ENCODE data around the gene UNC93A.
A peak's percentile ranks its signal among the peaks of the same experiment; 100 is the strongest.
"Not testable (repeated sequence)": the region's sequence is repeated elsewhere in the genome, so short reads cannot be mapped to it uniquely, and the experiment has no call there.

UNC93A gene

GRCh38 chr6:167290786-167291622 lies at the start of gene UNC93A:
Gene UNC93A (plus strand): TSS chr6:167291315. CDS start chr6:167291490, 175 bp downstream.
- DNase-seq, result no peak

GRCh38 chr6:167241321-167242134 lies 49.6 kb upstream of the UNC93A start:
- peak; percentile 89 for DNase-seq

- DNase-seq, result not testable (repeated sequence)
Measured at GRCh38 chr6:167242135-167242506, 49.0 kb upstream of the UNC93A start.

GRCh38 chr6:167242511-167243051 lies 48.5 kb upstream of the UNC93A start:
- peak; percentile 24 for DNase-seq

- DNase-seq, result peak; percentile 6
Measured at GRCh38 chr6:167244064-167244960, 46.8 kb upstream of the UNC93A start.

- no peak for DNase-seq
Measured at GRCh38 chr6:167244991-167245390, 46.1 kb upstream of the UNC93A start.

- DNase-seq, result no peak
Measured at GRCh38 chr6:167245591-167245990, 45.5 kb upstream of the UNC93A start.

- DNase-seq, result no peak
Measured at GRCh38 chr6:167247814-167248595, 43.1 kb upstream of the UNC93A start.

GRCh38 chr6:167248878-167249455 lies 42.1 kb upstream of the UNC93A start:
- DNase-seq, result not testable (repeated sequence)

GRCh38 chr6:167252271-167252670 lies 38.8 kb upstream of the UNC93A start:
- DNase-seq, result no peak

- no peak for DNase-seq
Measured at GRCh38 chr6:167255918-167256553, 35.1 kb upstream of the UNC93A start.

- DNase-seq, result no peak
Measured at GRCh38 chr6:167258646-167259045, 32.5 kb upstream of the UNC93A start.

GRCh38 chr6:167266057-167266829 lies 24.9 kb upstream of the UNC93A start:
- DNase-seq, result peak; percentile 46

GRCh38 chr6:167266830-167267555 lies 24.1 kb upstream of the UNC93A start:
- DNase-seq, result peak; percentile 75

GRCh38 chr6:167267556-167267898 lies 23.6 kb upstream of the UNC93A start:
- not testable (repeated sequence) for DNase-seq

GRCh38 chr6:167267921-167268401 lies 23.2 kb upstream of the UNC93A start:
- no peak for DNase-seq

GRCh38 chr6:167268683-167269280 lies 22.3 kb upstream of the UNC93A start:
- DNase-seq, result no peak

- DNase-seq, result no peak
Measured at GRCh38 chr6:167270499-167271311, 20.4 kb upstream of the UNC93A start.

Measured in DMS53 (cell line).